Large intestine (tissue), 12 donors: ENCODE measurements around the gene DUS2. TPM values are rescaled to one million over a fixed set of nuclear protein-coding genes. Genes with fewer than 3 reads are reported as not detected.

Experiments used
- DNase-seq, 2 donors: peaks; one replicate each; pipeline versions ENCODE4 v3.0.0 to v3.0.0-alpha.2; 2013
- H3K27ac ChIP-seq: one replicate; pipeline ENCODE4 v1.5.1; 2013; ENCODE audit warnings: low read length
- H3K27me3 ChIP-seq: 2 replicates; pipeline ENCODE4 v1.6.1; 2013; ENCODE audit warnings: low read length; ENCODE audit not compliant: control insufficient read depth, insufficient read depth
- H3K36me3 ChIP-seq: 2 replicates; pipeline ENCODE4 v1.6.1; 2013; ENCODE audit warnings: low read length; ENCODE audit not compliant: control insufficient read depth, insufficient read depth
- H3K4me1 ChIP-seq: one replicate; pipeline ENCODE4 v1.6.1; 2013; ENCODE audit warnings: low read length; ENCODE audit not compliant: control insufficient read depth, insufficient read depth
- H3K4me3 ChIP-seq: one replicate; pipeline ENCODE4 v1.5.1; 2013; ENCODE audit warnings: low read length
- H3K9me3 ChIP-seq: one replicate; pipeline ENCODE4 v1.6.1; 2013; ENCODE audit warnings: mild to moderate bottlenecking, low read depth, low read length, moderate library complexity; ENCODE audit not compliant: control insufficient read depth
- WGBS: methylation state at CpG from one replicate; pipeline ENCODE4 v1.1.5; 2013; ENCODE audit warnings: low lambda C conversion rate; ENCODE audit not compliant: insufficient coverage; 5-methylcytosine and 5-hydroxymethylcytosine counted together
- long read RNA-seq, 11 donors: transcript quantifications; one replicate each; lab custom pipeline, GENCODE V29; 2026
- polyA plus RNA-seq: library from polyadenylated mRNA; unstranded; fragments of 120-200 nt; gene quantifications from one replicate; pipeline ENCODE4 v1.2.1, GENCODE V29; 2013

Gene DUS2
- polyA plus RNA-seq, result 12.2 TPM
- long read RNA-seq, donor 1, partial matches to known transcripts, result 0 of 3 reads
- long read RNA-seq, donor 1, other reads (novel, unspliced or antisense), result 0 of 3 reads
- long read RNA-seq, donor 2, partial matches to known transcripts, result 0 of 1 reads
- long read RNA-seq, donor 2, other reads (novel, unspliced or antisense), result 0 of 1 reads
- long read RNA-seq, donor 3, result 0 reads
- long read RNA-seq, donor 4, partial matches to known transcripts, result 0 of 3 reads
- long read RNA-seq, donor 4, other reads (novel, unspliced or antisense), result 0 of 3 reads
- long read RNA-seq, donor 5, partial matches to known transcripts, result 0 of 2 reads
- long read RNA-seq, donor 5, other reads (novel, unspliced or antisense), result 0 of 2 reads
- long read RNA-seq, donor 6, partial matches to known transcripts, result 0 of 1 reads
- long read RNA-seq, donor 6, other reads (novel, unspliced or antisense), result 0 of 1 reads
- long read RNA-seq, donor 7, partial matches to known transcripts, result 0 of 1 reads
- long read RNA-seq, donor 7, other reads (novel, unspliced or antisense), result 0 of 1 reads
- long read RNA-seq, donor 8, partial matches to known transcripts, result 0 of 4 reads
- long read RNA-seq, donor 8, other reads (novel, unspliced or antisense), result 0 of 4 reads
- long read RNA-seq, donor 9, partial matches to known transcripts, result 0 of 2 reads
- long read RNA-seq, donor 9, other reads (novel, unspliced or antisense), result 0 of 2 reads
- long read RNA-seq, donor 10, partial matches to known transcripts, result 0 of 2 reads
- long read RNA-seq, donor 10, other reads (novel, unspliced or antisense), result 0 of 2 reads
- long read RNA-seq, donor 11, partial matches to known transcripts, result 0 of 2 reads
- long read RNA-seq, donor 11, other reads (novel, unspliced or antisense), result 0 of 2 reads

- H3K36me3 ChIP-seq, result peaks cover 11% of the 10 kb centered on the region
- no CpG with 5 or more reads among the region's 84 CpGs for WGBS
- peak; percentile 92 to 96 for DNase-seq
Observed at GRCh38 chr16:68022728-68023537, at the start of gene DUS2, which contains the start of gene DDX28. Gene DUS2 (plus strand): TSS chr16:68023284. CDS start chr16:68038024, 14,740 bp downstream. Gene DDX28 (minus strand): TSS chr16:68023232. CDS start chr16:68023202, 30 bp downstream.

GRCh38 chr16:67975321-67976105 is 47.6 kb upstream of the DUS2 start:
- no CpG with 5 or more reads among the region's 14 CpGs for WGBS
- no peak overlapping the region for H3K27ac ChIP-seq

More at GRCh38 chr16:68022728-68023537, at the start of gene DUS2, which contains the start of gene DDX28:
- Histone ChIP-seq H3K27ac (peak within 1 kb of the TSS; percentile 76), H3K4me1 (peaks cover 12% of the 10 kb centered on the region), H3K27me3 (no peaks in the 10 kb centered on the region), H3K4me3 (peak within 1 kb of the TSS; percentile 82), H3K9me3 (no peaks in the 10 kb centered on the region)

DNA sequence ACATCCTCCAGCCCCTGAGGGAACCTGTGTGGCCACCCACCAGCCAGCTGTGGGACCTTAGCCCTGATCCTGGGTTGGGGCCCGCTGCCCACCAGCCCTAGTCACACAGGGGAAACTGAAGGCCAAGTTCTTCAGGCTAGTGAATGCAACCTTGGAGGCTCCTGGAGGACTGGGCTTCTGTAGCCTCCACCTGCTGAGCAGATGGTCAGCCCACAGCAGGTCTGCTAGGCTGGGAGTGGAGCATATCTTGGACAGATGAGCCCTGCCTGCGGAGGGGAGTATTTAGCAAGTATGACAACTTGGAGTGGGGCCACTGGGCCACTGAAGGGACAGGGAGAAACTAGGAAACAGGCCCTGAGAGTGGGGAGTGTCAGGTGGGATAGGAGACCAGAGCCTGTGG is 46.9 kb upstream of the DUS2 start:
- Histone ChIP-seq H3K27me3 (peaks cover 19% of the 10 kb centered on the region), H3K27ac (no peak overlapping the region), H3K36me3 (no peaks in the 10 kb centered on the region), H3K4me1 (no peaks in the 10 kb centered on the region), H3K4me3 (no peak overlapping the region), H3K9me3 (peaks cover 3% of the 10 kb centered on the region)
- WGBS, result no CpG with 5 or more reads among the region's 2 CpGs
- no peak for DNase-seq

More at GRCh38 chr16:67975321-67976105, 47.6 kb upstream of the DUS2 start:
- peaks cover 16% of the 10 kb centered on the region for H3K27me3 ChIP-seq
- no peaks in the 10 kb centered on the region for H3K36me3 ChIP-seq
- H3K9me3 ChIP-seq, result peaks cover 3% of the 10 kb centered on the region
- H3K4me3 ChIP-seq, result no peak overlapping the region
- DNase-seq, result no peak
- no peaks in the 10 kb centered on the region for H3K4me1 ChIP-seq

GRCh38 chr16:67977005-67977404 is 46.1 kb upstream of the DUS2 start:
- H3K27ac ChIP-seq, result no peak overlapping the region
- no peak for DNase-seq
- H3K27me3 ChIP-seq, result peaks cover 21% of the 10 kb centered on the region
- no peaks in the 10 kb centered on the region for H3K4me1 ChIP-seq
- no peaks in the 10 kb centered on the region for H3K36me3 ChIP-seq
- H3K9me3 ChIP-seq, result peaks cover 3% of the 10 kb centered on the region
- no peak overlapping the region for H3K4me3 ChIP-seq
- no CpG with 5 or more reads among the region's 5 CpGs for WGBS

GRCh38 chr16:67977469-67978227 is 45.4 kb upstream of the DUS2 start:
- Histone ChIP-seq H3K27ac (no peak overlapping the region), H3K4me3 (no peak overlapping the region)

GRCh38 chr16:67979955-67980678 is 43.0 kb upstream of the DUS2 start, which contains the start of gene DPEP3:
Gene DPEP3 (minus strand): TSS chr16:67980499. CDS start chr16:67980380, 119 bp downstream.
- no CpG with 5 or more reads among the region's 62 CpGs for WGBS
- Histone ChIP-seq H3K27me3 (peaks cover 21% of the 10 kb centered on the region), H3K4me1 (no peaks in the 10 kb centered on the region), H3K9me3 (peaks cover 3% of the 10 kb centered on the region), H3K36me3 (no peaks in the 10 kb centered on the region), H3K4me3 (no peak within 1 kb of the TSS), H3K27ac (no peak within 1 kb of the TSS)
- DNase-seq, result no peak

More at GRCh38 chr16:67977469-67978227, 45.4 kb upstream of the DUS2 start:
- peaks cover 21% of the 10 kb centered on the region for H3K27me3 ChIP-seq
- H3K4me1 ChIP-seq, result no peaks in the 10 kb centered on the region
- WGBS, result no CpG with 5 or more reads among the region's 9 CpGs
- no peaks in the 10 kb centered on the region for H3K36me3 ChIP-seq
- H3K9me3 ChIP-seq, result peaks cover 3% of the 10 kb centered on the region
- DNase-seq, result no peak

DNA sequence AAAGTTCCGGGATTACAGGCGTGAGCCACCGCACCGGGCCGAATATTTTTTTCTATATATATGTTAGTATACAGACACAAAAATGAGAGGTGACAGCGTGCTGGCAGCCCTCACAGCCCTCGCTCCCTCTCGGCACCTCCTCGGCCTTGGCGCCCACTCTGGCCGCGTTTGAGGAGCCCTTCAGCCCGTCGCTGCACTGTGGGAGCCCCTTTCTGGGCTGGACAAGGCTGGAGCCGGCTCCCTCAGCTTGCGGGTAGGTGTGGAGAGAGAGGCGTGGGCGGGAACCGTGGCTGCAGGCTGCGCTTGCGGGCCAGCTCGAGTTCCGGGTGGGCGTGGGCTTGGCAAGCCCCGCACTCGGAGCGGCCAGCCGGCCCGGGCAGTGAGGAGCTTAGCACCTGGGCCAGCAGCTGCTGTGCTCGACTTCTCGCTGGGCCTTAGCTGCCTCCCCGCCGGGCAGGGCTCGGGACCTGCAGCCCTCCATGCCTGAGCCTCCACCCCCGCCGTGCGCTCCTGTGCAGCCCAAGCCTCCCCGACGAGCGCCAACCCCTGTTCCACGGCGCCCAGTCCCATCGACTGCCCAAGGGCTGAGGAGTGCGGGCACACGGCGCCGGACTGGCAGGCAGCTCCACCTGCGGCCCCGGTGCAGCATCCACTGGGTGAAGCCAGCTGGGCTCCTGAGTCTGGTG is 40.9 kb upstream of the DUS2 start:
- Histone ChIP-seq H3K4me1 (no peaks in the 10 kb centered on the region), H3K27me3 (peaks cover 18% of the 10 kb centered on the region), H3K9me3 (peaks cover 3% of the 10 kb centered on the region), H3K4me3 (no peak overlapping the region), H3K27ac (no peak overlapping the region), H3K36me3 (no peaks in the 10 kb centered on the region)
- WGBS, result no CpG with 5 or more reads among the region's 49 CpGs
- DNase-seq, result no peak

- Histone ChIP-seq H3K4me3 (no peak overlapping the region), H3K27me3 (no peaks in the 10 kb centered on the region), H3K27ac (no peak overlapping the region), H3K9me3 (no peaks in the 10 kb centered on the region), H3K36me3 (no peaks in the 10 kb centered on the region), H3K4me1 (no peaks in the 10 kb centered on the region)
- DNase-seq, result no peak
- no CpG with 5 or more reads among the region's 5 CpGs for WGBS
Observed at GRCh38 chr16:67986949-67987348, 36.1 kb upstream of the DUS2 start.
